A549 treated with CORT108297 at 1 μM for 4 hours (cell line): Measurements from ENCODE around the gene DEFB131B. TPM values are rescaled to one million over a fixed set of nuclear protein-coding genes. Genes with fewer than 3 reads are reported as not detected.

Experiments
- total RNA-seq: library from RNA; stranded (reverse); fragments of 200-300 nt; extraction: Qiagen RNA extraction; gene quantifications from 5 replicates; pipeline ENCODE4 v1.2.3, GENCODE V29; 2022

The DEFB131B gene, protein sequence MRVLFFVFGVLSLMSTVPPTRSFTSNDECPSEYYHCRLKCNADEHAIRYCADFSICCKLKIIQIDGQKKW
- not detected in 5 replicates for total RNA-seq

DNA sequence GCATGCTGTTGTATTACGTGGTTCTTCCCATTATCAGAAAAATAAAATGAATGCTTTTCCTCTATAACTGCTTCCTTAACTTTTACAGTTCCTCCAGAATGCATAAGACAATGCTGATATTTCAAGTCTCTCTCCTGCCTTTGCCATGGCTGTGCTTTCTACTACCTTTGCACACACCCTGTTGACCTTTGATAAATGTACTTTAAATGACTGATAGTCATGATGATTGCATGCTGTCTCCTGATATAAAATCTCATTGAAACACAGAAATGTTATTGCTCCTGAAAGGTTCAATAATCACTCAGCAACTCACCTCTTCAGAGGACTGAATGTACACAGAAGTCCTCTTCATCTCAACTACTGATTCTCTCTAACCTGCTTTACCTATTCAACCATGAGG is at the start of gene DEFB131B:
DEFB131B (plus strand) TSS at position 395 of the 400 bp plus-strand sequence; CDS start at position 395, 0 bp downstream.

DNA sequence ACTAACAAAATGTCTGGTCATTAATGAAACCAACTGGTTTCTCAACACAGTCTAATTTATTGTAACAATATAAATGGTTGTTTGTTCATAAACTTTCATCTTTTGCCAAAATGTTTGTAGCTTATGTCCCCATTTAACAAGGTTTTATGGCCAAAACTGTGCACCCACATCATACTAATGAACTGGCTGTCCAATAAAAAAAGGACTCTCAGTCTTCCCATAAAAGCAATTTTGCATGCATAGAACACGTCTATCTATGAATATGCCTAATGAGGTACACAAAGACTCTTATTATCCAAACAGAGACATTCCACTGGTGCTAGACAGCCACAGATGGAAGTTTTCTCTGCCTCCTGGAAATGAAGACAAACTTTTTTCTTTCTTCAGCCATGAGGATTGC is 45.4 kb upstream of the DEFB131B start, which contains the start of gene DEFB108B:
DEFB108B (plus strand) TSS at position 390 of the 400 bp plus-strand sequence; CDS start at position 390, 0 bp downstream.

DNA sequence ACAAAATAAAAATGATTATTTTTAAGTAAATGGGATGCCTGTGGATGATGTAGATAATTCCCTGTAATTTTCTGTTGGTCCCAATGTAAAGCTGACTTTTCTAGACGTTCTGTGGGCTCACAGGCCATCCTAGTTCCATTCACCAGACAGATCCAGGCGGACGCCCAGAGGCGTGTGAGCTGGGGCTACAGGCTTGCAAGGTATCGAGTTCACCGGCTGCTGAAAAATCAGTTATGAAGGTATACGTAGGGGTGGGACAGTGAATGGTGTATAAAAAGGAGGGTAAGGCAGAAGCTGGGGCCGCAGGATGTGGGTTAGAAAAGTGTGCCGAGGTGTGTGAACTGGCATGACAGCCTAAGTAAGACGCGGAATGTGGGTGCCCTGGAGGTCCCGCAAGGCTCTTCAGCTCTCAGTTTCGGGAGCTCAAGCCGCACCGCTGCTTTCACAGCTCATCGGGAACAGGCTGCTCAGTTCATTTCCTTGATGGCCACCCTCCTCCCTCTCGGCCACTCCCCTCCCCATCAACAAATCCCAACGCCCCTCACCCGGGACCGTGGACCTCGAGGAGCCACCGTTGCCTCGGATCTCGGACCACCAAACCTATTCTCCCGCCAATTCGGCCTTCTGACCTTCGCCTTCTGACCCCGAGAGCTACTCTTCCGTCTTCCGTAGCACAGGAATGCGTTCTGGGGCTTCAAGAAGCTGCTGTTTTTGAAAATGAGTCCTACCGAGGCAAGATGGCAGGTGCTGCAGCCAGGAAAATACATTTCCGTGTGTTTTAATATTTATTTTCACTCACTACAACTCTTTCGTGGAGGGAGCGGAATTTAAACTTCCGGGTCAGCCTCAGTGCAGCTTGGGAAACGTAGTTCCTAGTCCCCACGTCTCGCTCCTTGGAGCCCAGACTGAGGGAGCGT is 49.8 kb downstream of the DEFB131B start, which contains the start of gene XNDC1N:
XNDC1N (minus strand) TSS at position 775 of the 917 bp plus-strand sequence. CDS start 5,241 bp downstream, outside the sequence.

DNA sequence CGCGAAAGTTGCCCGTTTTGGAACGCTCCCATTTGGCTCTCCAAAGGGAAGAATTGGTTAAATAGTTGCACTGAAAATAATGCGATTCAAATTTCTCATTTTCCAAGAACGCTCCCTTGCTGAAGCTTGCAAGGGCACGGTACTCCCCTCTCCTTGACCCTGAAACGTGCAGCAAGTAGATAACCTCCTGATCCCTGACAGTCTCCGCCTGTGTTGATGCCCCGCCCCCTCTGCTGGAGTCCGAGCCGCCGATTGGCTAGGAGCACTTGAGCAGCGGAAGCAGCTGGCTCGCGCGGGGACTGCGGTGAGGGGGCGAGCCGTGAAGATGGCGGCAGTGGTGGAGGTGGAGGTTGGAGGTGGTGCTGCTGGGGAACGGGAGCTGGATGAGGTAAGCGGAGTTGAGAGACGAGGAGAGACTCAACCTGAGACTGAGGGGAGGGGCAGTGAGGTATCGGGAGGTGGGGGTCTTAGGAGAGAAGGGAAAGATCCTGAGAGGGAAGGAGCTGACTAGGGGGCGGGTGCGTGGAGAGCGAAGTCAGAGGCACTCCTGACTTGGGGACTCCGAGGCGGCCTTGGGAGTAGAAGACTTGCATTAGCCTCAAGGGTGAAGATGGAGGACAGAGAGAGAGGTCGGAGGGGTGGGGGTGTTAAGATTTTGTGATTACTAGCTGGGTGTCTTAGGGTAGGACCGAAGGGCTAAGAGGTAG is 50.6 kb downstream of the DEFB131B start, which contains the start of gene RNF121:
RNF121 (plus strand) TSS at position 310 of the 707 bp plus-strand sequence; CDS start at position 326, 16 bp downstream.

Other genes with a start within 250 kb of the DEFB131B start
- gene DEFB108B, start 45.3 kb upstream of the DEFB131B start, total RNA-seq, result not detected in 5 replicates
- gene XNDC1N, start 50.1 kb downstream of the DEFB131B start, total RNA-seq, result 3.0 to 4.1 TPM (median 3.4 TPM) in 5 replicates
- gene RNF121, start 50.6 kb downstream of the DEFB131B start, total RNA-seq, result 54.7 to 62.8 TPM (median 57.7 TPM) in 5 replicates
- 3.3 to 4.9 TPM (median 4.4 TPM) in 5 replicates for gene IL18BP, start 120.5 kb downstream of the DEFB131B start, total RNA-seq
- 56.5 to 77.5 TPM (median 68.6 TPM) in 5 replicates for gene NUMA1, start 202.1 kb downstream of the DEFB131B start, total RNA-seq
- 6.9 to 8.8 TPM (median 7.7 TPM) in 5 replicates for gene LRRC51, start 202.4 kb downstream of the DEFB131B start, total RNA-seq
- 113 to 163 TPM (median 144 TPM) in 5 replicates for gene LAMTOR1, start 224.8 kb downstream of the DEFB131B start, total RNA-seq
- not detected in 5 replicates for gene TOMT, start 227.5 kb downstream of the DEFB131B start, total RNA-seq
- gene ANAPC15, start 234.2 kb downstream of the DEFB131B start, total RNA-seq, result 77.3 to 90.2 TPM (median 86.1 TPM) in 5 replicates